ENCODE results near the gene SCO2.

SCO2 gene

DNA sequence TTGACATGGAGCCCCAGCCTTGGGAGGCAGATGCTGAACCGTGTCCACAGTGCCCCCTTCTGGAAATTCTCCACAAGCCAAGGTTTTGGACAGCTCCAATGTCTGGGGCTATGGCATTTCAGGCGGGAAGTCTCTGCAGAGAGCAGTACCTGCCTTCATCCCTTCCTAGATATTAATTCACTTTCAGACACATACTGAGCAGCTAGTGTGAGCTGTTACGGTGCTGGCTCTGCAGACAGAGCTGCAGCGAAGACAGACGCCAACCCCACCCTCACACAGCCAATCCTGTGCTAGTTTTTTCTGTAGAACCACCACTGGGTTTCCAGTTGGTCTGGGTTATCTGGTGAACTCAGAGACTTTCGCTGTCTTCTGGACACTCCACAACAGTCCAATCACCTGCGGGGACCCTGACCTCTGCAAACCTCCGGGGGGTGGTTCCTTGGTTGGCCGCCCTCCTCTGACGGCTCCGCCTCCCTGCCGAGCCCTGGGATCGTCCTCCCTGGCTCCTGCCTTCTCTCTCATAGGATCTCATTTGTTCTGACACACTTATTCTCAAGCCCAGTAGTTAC is 27.0 kb downstream of the SCO2 start (continued):
- TF ChIP-seq ZNF274 (IDR thresholded peaks at IDR 0.05; ENCODE audit: low read length) (no peak), ZNF274 (tag by site-specific recombination; IDR thresholded peaks at IDR 0.05; ENCODE audit: borderline replicate concordance) (no peak), ZFHX2 (tag by site-specific recombination; conservative IDR thresholded peaks at IDR 0.05) (no peak), ZNF394 (tag by site-specific recombination; IDR thresholded peaks at IDR 0.05; ENCODE audit: borderline replicate concordance) (no peak; the same call in 1 of the 2 replicates), ZNF366 (tag by site-specific recombination; conservative IDR thresholded peaks at IDR 0.05) (0 out of 2 replicates have a peak, but pooled peaks have one; percentile 34), ZNF792 (tag by site-specific recombination; IDR thresholded peaks at IDR 0.05) (no peak), ZNF140 (tag by site-specific recombination; IDR thresholded peaks at IDR 0.05) (no peak), ZNF19 (tag by site-specific recombination; IDR thresholded peaks at IDR 0.05; ENCODE audit: low read depth) (no peak), ZNF223 (tag by site-specific recombination; IDR thresholded peaks at IDR 0.05) (no peak), REPIN1 (tag by site-specific recombination; IDR thresholded peaks at IDR 0.05; ENCODE audit: low read depth) (no peak), EGR2 (tag by site-specific recombination; IDR thresholded peaks at IDR 0.05; ENCODE audit: low read depth) (no peak), TRIM28 (IDR thresholded peaks at IDR 0.05; ENCODE audit: borderline replicate concordance, low read length) (no peak), ZNF214 (tag by site-specific recombination; IDR thresholded peaks at IDR 0.05; ENCODE audit: borderline replicate concordance) (no peak), ZNF555 (tag by site-specific recombination; conservative IDR thresholded peaks at IDR 0.05) (no peak), GLIS1 (tag by site-specific recombination; IDR thresholded peaks at IDR 0.05) (peak; percentile 81), ZFP41 (tag by site-specific recombination; IDR thresholded peaks at IDR 0.05; ENCODE audit: borderline replicate concordance) (no peak), ZNF354C (tag by site-specific recombination; IDR thresholded peaks at IDR 0.05; ENCODE audit: borderline replicate concordance, low read depth) (no peak), ZNF2 (tag by site-specific recombination; IDR thresholded peaks at IDR 0.05) (peak; percentile 99), ZNF623 (tag by site-specific recombination; IDR thresholded peaks at IDR 0.05) (no peak), ZNF473 (tag by site-specific recombination; IDR thresholded peaks at IDR 0.05) (no peak), ZNF677 (tag by site-specific recombination; IDR thresholded peaks at IDR 0.05) (no peak), ZNF335 (tag by site-specific recombination; conservative IDR thresholded peaks at IDR 0.05) (no peak), ZNF747 (tag by site-specific recombination; IDR thresholded peaks at IDR 0.05) (no peak), ZNF302 (tag by site-specific recombination; IDR thresholded peaks at IDR 0.05; ENCODE audit: low read depth) (no peak), ZNF701 (tag by site-specific recombination; IDR thresholded peaks at IDR 0.05) (no peak), GFI1B (tag by site-specific recombination; IDR thresholded peaks at IDR 0.05) (no peak)
- TF ChIP-seq, protein P1, sequence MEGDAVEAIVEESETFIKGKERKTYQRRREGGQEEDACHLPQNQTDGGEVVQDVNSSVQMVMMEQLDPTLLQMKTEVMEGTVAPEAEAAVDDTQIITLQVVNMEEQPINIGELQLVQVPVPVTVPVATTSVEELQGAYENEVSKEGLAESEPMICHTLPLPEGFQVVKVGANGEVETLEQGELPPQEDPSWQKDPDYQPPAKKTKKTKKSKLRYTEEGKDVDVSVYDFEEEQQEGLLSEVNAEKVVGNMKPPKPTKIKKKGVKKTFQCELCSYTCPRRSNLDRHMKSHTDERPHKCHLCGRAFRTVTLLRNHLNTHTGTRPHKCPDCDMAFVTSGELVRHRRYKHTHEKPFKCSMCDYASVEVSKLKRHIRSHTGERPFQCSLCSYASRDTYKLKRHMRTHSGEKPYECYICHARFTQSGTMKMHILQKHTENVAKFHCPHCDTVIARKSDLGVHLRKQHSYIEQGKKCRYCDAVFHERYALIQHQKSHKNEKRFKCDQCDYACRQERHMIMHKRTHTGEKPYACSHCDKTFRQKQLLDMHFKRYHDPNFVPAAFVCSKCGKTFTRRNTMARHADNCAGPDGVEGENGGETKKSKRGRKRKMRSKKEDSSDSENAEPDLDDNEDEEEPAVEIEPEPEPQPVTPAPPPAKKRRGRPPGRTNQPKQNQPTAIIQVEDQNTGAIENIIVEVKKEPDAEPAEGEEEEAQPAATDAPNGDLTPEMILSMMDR (tag by site-specific recombination; IDR thresholded peaks at IDR 0.05) = peak; percentile 80
- TF ChIP-seq, protein P2, sequence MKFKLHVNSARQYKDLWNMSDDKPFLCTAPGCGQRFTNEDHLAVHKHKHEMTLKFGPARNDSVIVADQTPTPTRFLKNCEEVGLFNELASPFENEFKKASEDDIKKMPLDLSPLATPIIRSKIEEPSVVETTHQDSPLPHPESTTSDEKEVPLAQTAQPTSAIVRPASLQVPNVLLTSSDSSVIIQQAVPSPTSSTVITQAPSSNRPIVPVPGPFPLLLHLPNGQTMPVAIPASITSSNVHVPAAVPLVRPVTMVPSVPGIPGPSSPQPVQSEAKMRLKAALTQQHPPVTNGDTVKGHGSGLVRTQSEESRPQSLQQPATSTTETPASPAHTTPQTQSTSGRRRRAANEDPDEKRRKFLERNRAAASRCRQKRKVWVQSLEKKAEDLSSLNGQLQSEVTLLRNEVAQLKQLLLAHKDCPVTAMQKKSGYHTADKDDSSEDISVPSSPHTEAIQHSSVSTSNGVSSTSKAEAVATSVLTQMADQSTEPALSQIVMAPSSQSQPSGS (tag by site-specific recombination; IDR thresholded peaks at IDR 0.05; ENCODE audit: low read depth) = no peak
- TF ChIP-seq, protein P3, sequence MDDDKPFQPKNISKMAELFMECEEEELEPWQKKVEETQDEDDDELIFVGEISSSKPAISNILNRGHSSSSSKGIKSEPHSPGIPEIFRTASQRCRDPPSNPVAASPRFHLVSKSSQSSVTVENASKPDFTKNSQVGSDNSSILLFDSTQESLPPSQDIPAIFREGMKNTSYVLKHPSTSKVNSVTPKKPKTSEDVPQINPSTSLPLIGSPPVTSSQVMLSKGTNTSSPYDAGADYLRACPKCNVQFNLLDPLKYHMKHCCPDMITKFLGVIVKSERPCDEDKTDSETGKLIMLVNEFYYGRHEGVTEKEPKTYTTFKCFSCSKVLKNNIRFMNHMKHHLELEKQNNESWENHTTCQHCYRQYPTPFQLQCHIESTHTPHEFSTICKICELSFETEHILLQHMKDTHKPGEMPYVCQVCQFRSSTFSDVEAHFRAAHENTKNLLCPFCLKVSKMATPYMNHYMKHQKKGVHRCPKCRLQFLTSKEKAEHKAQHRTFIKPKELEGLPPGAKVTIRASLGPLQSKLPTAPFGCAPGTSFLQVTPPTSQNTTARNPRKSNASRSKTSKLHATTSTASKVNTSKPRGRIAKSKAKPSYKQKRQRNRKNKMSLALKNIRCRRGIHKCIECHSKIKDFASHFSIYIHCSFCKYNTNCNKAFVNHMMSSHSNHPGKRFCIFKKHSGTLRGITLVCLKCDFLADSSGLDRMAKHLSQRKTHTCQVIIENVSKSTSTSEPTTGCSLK (tag by site-specific recombination; IDR thresholded peaks at IDR 0.05) = no peak
- TF ChIP-seq, protein P4, sequence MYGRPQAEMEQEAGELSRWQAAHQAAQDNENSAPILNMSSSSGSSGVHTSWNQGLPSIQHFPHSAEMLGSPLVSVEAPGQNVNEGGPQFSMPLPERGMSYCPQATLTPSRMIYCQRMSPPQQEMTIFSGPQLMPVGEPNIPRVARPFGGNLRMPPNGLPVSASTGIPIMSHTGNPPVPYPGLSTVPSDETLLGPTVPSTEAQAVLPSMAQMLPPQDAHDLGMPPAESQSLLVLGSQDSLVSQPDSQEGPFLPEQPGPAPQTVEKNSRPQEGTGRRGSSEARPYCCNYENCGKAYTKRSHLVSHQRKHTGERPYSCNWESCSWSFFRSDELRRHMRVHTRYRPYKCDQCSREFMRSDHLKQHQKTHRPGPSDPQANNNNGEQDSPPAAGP (tag by site-specific recombination; IDR thresholded peaks at IDR 0.05) = no peak
- TF ChIP-seq, protein P5, sequence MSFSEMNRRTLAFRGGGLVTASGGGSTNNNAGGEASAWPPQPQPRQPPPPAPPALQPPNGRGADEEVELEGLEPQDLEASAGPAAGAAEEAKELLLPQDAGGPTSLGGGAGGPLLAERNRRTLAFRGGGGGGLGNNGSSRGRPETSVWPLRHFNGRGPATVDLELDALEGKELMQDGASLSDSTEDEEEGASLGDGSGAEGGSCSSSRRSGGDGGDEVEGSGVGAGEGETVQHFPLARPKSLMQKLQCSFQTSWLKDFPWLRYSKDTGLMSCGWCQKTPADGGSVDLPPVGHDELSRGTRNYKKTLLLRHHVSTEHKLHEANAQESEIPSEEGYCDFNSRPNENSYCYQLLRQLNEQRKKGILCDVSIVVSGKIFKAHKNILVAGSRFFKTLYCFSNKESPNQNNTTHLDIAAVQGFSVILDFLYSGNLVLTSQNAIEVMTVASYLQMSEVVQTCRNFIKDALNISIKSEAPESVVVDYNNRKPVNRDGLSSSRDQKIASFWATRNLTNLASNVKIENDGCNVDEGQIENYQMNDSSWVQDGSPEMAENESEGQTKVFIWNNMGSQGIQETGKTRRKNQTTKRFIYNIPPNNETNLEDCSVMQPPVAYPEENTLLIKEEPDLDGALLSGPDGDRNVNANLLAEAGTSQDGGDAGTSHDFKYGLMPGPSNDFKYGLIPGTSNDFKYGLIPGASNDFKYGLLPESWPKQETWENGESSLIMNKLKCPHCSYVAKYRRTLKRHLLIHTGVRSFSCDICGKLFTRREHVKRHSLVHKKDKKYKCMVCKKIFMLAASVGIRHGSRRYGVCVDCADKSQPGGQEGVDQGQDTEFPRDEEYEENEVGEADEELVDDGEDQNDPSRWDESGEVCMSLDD (tag by site-specific recombination; IDR thresholded peaks at IDR 0.05) = no peak
